Pancreas (tissue), 10 donors: ENCODE results near the gene ADORA2A. TPM values are rescaled to one million over a fixed set of nuclear protein-coding genes. Genes with fewer than 3 reads are reported as not detected.

Experiments
- ATAC-seq, 4 donors: fragments of 200-7000 bp; cut with Tn5 transposase; one replicate each; pipeline versions ENCODE4 v1.8.0 to v1.9.1; 2020; ENCODE audit warnings: mild to moderate bottlenecking in 4 of 4, moderate library complexity in 4 of 4
- DNase-seq, 6 donors: peaks; one replicate each; pipeline ENCODE4 v3.0.0-alpha.2; 2020
- FAIRE-seq: peaks from 2 replicates; lab custom pipeline; 2012; peaks lifted over from hg19 to GRCh38; lab: Jason Lieb, UNC
- H3K27ac ChIP-seq, 4 donors: fragments of 200-600 bp; sonication (generic); 1 replicate in 3 of 4; 2 replicates in 1 of 4; pipeline versions ENCODE4 v1.5.0 to v1.8.0; 2020
- H3K27me3 ChIP-seq, 4 donors: fragments of 200-600 bp; one replicate each; pipeline ENCODE4 v1.8.0; 2021
- H3K36me3 ChIP-seq, 3 donors: fragments of 200-600 bp; sonication (generic) in 1 of 3; one replicate each; pipeline versions ENCODE4 v1.5.0 to v1.8.0; 2020 to 2021
- H3K4me1 ChIP-seq, 3 donors: fragments of 200-600 bp; one replicate each; pipeline ENCODE4 v1.8.0; 2021
- H3K4me3 ChIP-seq, 4 donors: fragments of 200-600 bp; sonication (generic) in 2 of 4; one replicate each; pipeline versions ENCODE4 v1.5.0 to v1.8.0; 2020 to 2021
- H3K9me3 ChIP-seq, 4 donors: fragments of 200-600 bp; one replicate each; pipeline ENCODE4 v1.8.0; 2021
- WGBS, 2 donors: extraction: QIAGEN DNeasy Blood & Tissue Kit; methylation state at CpG; one replicate each; pipeline ENCODE4 v1.1.7; 2013; 5-methylcytosine and 5-hydroxymethylcytosine counted together
- intact Hi-C, 3 donors: fragments of 100-400 bp; cut with DNase I; formaldehyde crosslinking; loops; one replicate each; pipeline versions ENCODE4 v1.11.1 to v1.14.2; 2022
- polyA plus RNA-seq, 2 donors: library from polyadenylated mRNA; stranded (reverse); fragments of 200-250 nt; gene quantifications; one replicate each; pipeline ENCODE4 v1.2.3, GENCODE V29; 2013
- total RNA-seq, 6 donors: library from RNA; stranded (reverse); fragmentation: NEBNext Ultra II Directional in 4 of 6; extraction: Animal tissue kit (Norgen Biotek cat#: 25700) in 4 of 6; gene quantifications; one replicate each; pipeline versions ENCODE4 v1.2.1 to v1.2.4, GENCODE V29; 2021 to 2023
- TF ChIP-seq, protein P1 (sequence below), 4 donors: fragments of 200-600 bp; sonication (generic) in 3 of 4; IDR thresholded peaks; one replicate each; pipeline versions ENCODE4 v1.5.0 to v1.8.0; 2021; ENCODE audit warnings: antibody characterized with exemption in 4 of 4
- donor health status: healthy with polysubstance abuse.
- donor health status: DM: no; HTN: no; CAD: no; lungs with moderate emphysema.
- donor health status: DM: no; HTN: no; CAD: no.
- donor health status: control.
- donor health status: control.
- donor health status: Bipolar disorder and iron deficiency.
- donor health status: DM: yes; HTN: yes; CAD: no.
- donor health status: DM: no; HTN: no; CAD: no.
- donor health status: DM: no; HTN: no; CAD: no.
- donor health status: DM: yes; HTN: yes; CAD: no.

The ADORA2A gene
- total and polyA plus RNA-seq, 8 donors, result 0.85 to 10.4 (median 1.6) TPM

DNA sequence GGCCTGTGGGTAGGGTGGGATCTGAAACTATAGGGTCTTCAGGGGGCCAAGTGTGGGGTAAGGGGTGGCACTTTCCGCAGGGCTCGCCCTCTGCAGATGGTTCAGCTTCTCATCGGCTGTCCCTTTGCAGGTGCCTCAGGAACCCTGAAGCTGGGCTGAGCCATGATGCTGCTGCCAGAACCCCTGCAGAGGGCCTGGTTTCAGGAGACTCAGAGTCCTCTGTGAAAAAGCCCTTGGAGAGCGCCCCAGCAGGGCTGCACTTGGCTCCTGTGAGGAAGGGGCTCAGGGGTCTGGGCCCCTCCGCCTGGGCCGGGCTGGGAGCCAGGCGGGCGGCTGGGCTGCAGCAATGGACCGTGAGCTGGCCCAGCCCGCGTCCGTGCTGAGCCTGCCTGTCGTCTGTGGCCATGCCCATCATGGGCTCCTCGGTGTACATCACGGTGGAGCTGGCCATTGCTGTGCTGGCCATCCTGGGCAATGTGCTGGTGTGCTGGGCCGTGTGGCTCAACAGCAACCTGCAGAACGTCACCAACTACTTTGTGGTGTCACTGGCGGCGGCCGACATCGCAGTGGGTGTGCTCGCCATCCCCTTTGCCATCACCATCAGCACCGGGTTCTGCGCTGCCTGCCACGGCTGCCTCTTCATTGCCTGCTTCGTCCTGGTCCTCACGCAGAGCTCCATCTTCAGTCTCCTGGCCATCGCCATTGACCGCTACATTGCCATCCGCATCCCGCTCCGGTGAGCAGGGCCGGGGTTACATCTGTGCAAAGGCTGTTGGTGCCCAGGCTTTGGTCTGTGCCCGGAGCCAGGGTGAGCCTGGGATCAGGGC lies 5.8 kb downstream of the ADORA2A start:
- Histone ChIP-seq H3K4me3 (no peak overlapping the region), H3K36me3 (no peaks in the 10 kb centered on the region), H3K4me1 (no peaks in the 10 kb centered on the region), H3K9me3 (no peaks in the 10 kb centered on the region), H3K27me3 (no peaks in the 10 kb centered on the region), H3K27ac (peak overlapping the region in 1 of 4 donors; percentile 42)
- TF ChIP-seq, protein P1, sequence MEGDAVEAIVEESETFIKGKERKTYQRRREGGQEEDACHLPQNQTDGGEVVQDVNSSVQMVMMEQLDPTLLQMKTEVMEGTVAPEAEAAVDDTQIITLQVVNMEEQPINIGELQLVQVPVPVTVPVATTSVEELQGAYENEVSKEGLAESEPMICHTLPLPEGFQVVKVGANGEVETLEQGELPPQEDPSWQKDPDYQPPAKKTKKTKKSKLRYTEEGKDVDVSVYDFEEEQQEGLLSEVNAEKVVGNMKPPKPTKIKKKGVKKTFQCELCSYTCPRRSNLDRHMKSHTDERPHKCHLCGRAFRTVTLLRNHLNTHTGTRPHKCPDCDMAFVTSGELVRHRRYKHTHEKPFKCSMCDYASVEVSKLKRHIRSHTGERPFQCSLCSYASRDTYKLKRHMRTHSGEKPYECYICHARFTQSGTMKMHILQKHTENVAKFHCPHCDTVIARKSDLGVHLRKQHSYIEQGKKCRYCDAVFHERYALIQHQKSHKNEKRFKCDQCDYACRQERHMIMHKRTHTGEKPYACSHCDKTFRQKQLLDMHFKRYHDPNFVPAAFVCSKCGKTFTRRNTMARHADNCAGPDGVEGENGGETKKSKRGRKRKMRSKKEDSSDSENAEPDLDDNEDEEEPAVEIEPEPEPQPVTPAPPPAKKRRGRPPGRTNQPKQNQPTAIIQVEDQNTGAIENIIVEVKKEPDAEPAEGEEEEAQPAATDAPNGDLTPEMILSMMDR (IDR thresholded peaks at IDR 0.05), result no peak
- DNase-seq (peak in 2 of 6 donors; percentile 49 to 60), ATAC-seq (no peak), FAIRE-seq (no peak)
- 90 to 94% methylated on average over 34 of the region's 34 CpGs for WGBS, 2 donors
- intact Hi-C loops, result no loop called here

DNA sequence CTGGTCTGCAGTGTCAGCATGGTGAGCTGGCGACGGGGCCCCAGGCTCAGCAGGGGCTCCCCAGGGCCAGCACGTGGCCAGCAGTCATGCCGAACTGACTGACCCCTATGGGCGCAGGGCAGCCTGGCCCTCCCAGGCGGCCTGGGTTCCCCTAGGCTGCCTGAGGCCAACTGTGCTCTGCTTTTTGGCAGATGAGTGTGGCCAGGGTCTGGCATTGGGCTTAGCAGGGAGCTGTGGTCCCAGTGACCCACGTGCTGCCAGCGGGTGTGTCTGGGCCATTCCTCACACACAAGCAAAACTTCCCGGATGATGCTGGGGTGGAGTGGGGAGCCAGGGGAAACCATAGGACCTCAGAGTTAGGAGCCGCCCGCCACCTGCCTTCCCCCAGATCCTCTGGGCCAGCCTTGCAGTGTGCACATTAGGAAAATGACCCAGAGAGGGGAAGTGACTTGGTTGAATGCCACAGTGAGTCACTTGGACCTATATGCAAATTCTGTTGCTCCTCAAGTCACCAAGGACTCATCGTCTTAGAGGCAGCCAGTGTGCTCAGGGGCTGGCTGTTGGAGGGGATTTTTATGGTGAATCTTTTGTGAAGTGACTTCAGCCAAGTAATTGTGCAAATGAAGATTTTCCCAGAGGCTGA lies 6.5 kb downstream of the ADORA2A start:
- Histone ChIP-seq H3K27me3 (no peaks in the 10 kb centered on the region), H3K9me3 (no peaks in the 10 kb centered on the region), H3K36me3 (no peaks in the 10 kb centered on the region), H3K4me3 (no peak overlapping the region), H3K27ac (peak overlapping the region in 1 of 4 donors; percentile 42), H3K4me1 (no peaks in the 10 kb centered on the region)
- DNase-seq (peak in 1 of 6 donors; percentile 32), FAIRE-seq (no peak), ATAC-seq (peak in 3 of 4 donors; percentile 17 to 41 (median 36))
- WGBS, 2 donors, result 88 to 89% methylated on average over 12 of the region's 12 CpGs
- intact Hi-C loops, result no loop called here
- TF ChIP-seq, protein P1 (IDR thresholded peaks at IDR 0.05), result no peak

DNA sequence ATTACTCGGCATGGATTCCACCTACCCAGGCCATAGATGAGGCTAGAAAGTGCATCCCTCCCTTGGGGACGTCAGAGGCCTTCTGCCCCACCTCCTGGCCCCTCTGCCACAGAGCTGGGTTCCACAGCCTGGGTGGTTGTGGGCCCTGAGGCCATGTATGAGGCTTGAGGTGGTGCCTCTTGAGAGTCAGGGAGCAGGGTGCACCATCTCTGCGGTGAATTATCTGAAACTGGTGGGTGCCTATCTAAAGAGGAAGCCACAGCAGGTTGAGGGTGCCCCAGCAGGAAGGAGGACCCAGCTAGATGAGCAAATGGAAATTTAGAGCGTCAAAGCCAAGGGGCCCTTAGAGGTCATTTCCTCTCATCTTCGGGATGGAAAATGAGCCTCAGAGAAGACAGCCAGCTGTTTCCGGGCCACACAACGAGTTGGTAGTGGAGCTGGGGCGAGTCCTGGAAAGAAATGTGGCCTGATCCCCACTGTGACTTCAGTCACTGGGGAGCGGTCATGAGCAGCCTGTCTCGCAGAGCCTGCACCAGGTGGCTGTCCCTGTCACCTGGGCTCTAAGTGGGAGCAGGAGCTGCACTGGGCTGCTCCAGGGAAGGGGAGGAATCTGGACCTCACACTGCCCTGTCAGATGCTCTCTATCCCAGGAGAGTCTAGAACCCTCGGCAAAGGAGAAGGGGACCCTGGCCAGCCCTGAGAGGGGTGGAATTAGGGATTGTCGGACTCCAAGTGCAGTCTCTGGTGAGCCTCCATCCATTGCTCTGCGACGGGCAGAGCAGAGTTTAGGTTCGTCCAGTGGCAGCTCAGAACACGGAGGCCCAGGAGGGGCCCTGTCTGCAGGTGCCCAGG lies 7.3 kb downstream of the ADORA2A start:
- DNase-seq (peak in 1 of 6 donors; percentile 48), ATAC-seq (peak in 3 of 4 donors; percentile 17 to 44 (median 20)), FAIRE-seq (no peak)
- Histone ChIP-seq H3K27me3 (no peaks in the 10 kb centered on the region), H3K27ac (peak overlapping the region in 1 of 4 donors; percentile 42), H3K9me3 (no peaks in the 10 kb centered on the region), H3K36me3 (no peaks in the 10 kb centered on the region), H3K4me3 (no peak overlapping the region), H3K4me1 (no peaks in the 10 kb centered on the region)
- intact Hi-C loops, result no loop called here
- 76 to 79% methylated on average over 16 of the region's 16 CpGs for WGBS, 2 donors
- TF ChIP-seq, protein P1 (IDR thresholded peaks at IDR 0.05), result no peak

DNA sequence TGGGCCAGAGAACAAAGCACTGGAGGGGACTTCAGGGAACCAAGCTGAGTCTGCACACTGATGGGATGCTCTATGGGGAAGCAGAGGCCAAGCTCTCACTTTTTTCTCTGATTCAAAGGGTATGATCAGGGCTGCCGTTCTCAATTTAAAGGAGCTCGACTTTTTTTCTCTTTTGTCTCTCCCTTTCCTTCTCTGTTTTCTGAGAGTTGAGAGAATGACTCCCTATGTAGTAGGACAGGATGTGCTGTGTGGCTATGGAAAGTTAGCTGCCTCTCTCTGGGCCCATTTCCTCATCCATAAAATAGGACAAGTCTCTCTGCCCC lies 7.9 kb downstream of the ADORA2A start:
- Histone ChIP-seq H3K9me3 (no peaks in the 10 kb centered on the region), H3K4me1 (no peaks in the 10 kb centered on the region), H3K36me3 (no peaks in the 10 kb centered on the region), H3K27ac (no peak overlapping the region), H3K27me3 (no peaks in the 10 kb centered on the region), H3K4me3 (no peak overlapping the region)
- 61 to 86% methylated on average over 2 of the region's 2 CpGs for WGBS, 2 donors
- ATAC-seq, result no peak
- TF ChIP-seq, protein P1 (IDR thresholded peaks at IDR 0.05), result no peak
- no peak for FAIRE-seq
- intact Hi-C loops, result no loop called here
- DNase-seq, result no peak
